HepG2 (cell line): ENCODE data around the gene TAS2R40.

Experiments
- CTCF ChIP-seq: sonication (generic); formaldehyde crosslinking; IDR thresholded peaks from 2 replicates; pipeline ENCODE4 v1.5.0; 2020; ENCODE audit warnings: mild to moderate bottlenecking, missing genetic modification reagents, moderate library complexity
- ESRRA ChIP-seq: sonication (generic); formaldehyde crosslinking; IDR thresholded peaks from 2 replicates; pipeline ENCODE4 v1.5.1; 2020; ENCODE audit warnings: mild to moderate bottlenecking, low read depth, missing genetic modification reagents
- KAT8 ChIP-seq: IDR thresholded peaks from 2 replicates; pipeline ENCODE4 v1.6.1; 2016; ENCODE audit warnings: missing genetic modification reagents, missing compliant biosample characterization
- MYNN ChIP-seq: sonication (generic); formaldehyde crosslinking; IDR thresholded peaks from 2 replicates; pipeline ENCODE4 v1.4.0; 2020; ENCODE audit warnings: mild to moderate bottlenecking, low read depth, missing genetic modification reagents
- ZBTB49 ChIP-seq: sonication (generic); formaldehyde crosslinking; IDR thresholded peaks from 2 replicates; pipeline ENCODE4 v1.4.0; 2020; ENCODE audit warnings: missing genetic modification reagents, borderline replicate concordance
- ZNF280D ChIP-seq: sonication (generic); formaldehyde crosslinking; IDR thresholded peaks from 2 replicates; pipeline ENCODE4 v1.5.1; 2020; ENCODE audit warnings: mild to moderate bottlenecking, missing genetic modification reagents

GRCh38 chr7:143235561-143235960, 13.7 kb downstream of the TAS2R40 start:
- no peak for TF ChIP-seq MYNN (CRISPR knock-in tag)
- TF ChIP-seq KAT8 (CRISPR knock-in tag): no peak
- TF ChIP-seq ZBTB49: no peak
- TF ChIP-seq ESRRA (CRISPR knock-in tag): no peak
- no peak for TF ChIP-seq CTCF
- TF ChIP-seq ZNF280D (CRISPR knock-in tag): no peak
